GM21526 (cell line): ENCODE results near the gene CFAP45.

Experiments
- ATAC-seq: cut with Tn5 transposase; IDR thresholded peaks from one replicate; pipeline ENCODE4 v1.9.1; 2021; ENCODE audit warnings: moderate library complexity; ENCODE audit not compliant: unreplicated experiment, low FRiP score

Gene CFAP45

DNA sequence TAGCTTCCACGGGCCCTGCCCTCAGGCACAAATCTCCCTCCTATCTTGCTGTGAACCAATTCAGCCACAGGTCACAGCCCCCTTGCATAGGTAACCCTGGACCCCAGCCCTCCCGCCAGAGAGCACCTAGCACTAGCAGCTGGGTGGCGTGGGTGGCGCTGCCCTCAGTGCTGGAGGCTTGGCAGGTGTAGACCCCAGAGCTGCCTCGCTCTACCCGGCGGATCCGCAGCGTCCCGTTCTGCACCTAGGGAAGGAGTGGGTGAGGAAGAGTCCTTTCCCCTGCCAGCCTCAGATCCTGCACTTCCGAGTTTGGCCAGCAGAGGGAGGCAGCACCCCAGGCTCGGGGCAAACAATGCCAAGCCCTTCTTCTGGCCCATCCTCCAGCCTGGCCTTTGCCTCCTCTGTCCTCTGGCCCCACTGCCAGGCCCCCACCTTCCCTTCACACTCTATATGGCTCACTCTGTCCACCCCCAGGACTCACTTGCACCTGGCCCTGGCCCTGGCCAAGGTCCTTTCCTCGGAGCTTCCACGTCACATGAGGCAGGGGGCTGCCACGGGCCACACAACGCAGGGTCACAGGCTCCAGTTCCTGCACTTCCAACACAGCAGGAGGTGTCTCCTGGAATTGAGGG lies 36.4 kb upstream of the CFAP45 start:
- no peak for ATAC-seq

DNA sequence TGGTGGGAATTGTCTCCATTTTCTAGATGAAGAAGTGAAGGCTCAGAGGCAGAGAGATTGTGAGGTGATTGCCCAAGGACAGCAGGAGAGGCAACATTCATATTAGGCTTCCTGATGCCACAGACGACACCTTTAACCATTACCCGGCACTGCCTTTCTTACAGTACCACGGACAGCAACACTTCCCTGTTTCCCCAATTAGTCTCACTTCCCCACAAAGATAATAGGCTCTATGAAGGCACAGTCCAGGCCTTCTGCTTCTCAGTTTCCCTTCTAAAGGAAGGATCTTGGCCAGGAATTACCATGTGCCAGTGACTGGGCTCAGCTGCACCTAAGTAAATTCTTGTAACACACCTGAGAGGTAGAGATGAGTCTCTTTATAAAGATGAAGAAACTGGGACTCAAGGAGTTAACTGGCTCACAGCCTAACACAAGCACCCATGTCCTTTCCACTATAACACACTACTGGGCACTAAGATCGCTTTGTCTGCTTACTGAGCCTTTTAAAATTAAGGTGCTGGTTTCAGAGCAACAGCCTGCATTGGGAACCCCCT lies 35.8 kb upstream of the CFAP45 start:
- ATAC-seq, result no peak

DNA sequence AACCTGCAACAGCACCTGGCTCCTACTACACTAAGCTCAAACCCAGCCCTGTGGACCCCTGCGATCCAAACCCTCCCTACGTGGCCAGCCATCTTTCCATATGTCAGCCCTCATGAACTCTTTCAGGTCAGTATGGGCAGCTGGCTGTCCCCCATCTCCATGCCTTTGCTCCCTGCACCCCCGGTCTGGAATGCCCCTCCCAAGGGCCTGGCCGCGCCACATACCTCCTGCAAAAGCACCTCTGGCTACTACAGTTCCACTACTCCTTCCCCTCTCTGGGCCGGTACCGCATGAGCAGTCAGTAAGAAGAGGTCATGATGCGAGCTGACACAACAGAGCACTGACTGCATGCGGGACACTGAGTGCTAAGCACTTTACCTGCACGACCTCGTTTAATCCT lies 35.3 kb upstream of the CFAP45 start:
- ATAC-seq, result no peak

DNA sequence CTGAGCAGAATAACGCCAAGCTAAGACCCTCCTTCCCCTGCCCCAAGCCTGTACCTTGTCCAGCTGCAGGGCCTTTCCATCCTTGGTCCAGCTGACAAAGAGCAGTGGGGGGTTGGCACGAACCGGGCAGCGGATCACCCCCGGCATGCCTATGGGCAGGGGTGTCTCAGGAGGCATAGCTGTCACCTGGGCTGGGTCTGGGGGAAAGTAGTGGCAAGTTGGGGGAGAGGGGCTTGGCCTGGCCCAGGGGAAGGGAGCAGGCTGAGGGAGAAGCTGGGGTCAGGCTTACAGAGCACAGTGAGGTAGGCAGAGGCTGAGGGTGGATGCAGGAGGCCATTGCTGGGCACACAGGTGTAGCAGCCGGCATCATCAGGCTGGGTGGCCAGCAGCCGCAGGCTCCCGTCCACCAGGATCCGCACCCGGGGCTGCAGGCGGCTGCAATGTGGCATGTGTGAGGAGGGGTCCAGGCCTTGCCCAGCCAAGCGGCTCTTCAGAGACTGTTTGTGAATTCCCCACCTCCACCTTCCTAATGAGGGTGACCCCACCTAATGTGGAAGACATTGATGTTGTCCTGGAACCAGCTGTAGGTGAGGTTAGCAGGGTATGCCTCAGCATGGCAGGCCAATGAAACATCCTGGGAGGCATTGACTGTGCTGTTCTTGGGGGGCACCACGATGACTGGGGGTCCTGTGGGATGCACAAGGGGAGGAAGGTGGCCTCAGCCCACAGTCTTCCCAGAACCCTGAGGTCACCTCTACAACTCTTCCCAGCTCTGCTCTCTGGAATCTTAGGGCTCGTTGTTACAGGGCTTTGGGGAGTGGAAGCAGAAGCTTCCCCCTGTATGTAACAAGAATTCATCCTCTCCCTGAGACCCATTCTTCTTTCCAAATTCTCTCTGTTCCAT lies 34.4 kb upstream of the CFAP45 start:
- no peak for ATAC-seq

DNA sequence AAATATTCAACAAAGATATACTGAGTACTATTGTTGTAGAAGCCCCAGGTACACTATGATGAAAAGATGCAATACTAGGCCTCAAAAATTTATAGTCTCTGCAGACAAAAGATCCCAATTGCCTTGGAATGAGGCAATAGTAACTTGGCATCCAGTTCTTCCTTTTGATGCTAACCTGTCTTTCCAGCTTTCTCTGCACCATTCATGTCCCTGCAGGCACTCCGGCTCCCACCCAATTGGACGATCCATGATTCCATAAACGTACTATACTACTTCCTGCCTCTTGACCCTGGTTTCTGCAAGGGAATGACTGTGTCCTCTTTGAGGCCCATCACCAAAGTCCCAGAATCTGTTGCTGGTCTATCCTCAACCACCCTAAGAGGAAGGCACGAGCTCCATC lies 33.4 kb upstream of the CFAP45 start:
- no peak for ATAC-seq

DNA sequence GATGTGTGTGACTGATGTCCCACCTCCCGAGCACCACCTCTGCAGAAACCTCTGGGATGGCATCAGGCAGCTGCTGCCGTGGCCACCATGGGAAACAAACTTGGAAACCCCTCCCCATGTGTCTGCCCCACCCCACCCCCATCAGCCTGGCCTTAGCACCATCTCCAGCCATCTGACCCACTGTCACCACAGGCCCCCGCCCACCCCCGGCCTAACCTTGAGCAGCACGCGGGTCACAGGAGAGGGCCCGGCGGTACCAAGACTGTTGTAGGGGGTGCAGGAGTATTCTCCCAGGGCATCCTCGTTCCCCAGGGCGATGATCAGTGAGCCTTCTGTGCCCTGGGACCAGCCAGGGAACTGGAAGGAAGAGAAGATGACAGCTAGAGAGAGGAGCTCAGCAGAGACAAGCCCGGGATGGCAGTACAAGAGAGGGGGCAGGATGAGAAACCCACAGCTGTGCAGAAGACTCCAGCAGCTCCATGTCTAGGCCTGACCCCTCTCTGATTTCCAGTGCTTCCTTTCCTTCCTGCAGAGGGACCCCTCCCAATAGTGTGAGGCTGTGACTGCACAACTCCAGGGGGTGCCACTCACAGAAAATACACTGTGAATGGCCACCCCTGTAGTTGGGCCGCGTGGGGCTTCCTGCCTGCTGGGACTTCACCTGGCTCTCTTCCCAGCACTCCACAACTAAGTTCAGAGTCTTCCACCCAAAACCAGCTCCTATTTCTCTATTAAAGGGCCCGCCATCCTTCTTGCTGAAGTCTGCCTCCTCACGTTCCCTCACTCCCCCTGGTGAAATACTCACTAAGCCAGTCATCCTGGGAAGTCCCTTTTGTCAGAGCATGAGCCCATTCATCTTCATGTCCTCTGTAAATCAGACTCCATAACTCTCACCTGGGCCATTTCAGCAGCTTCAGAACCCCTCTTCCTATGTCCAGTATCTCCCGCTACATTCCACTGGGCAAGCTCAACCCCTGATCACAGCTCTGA lies 32.6 kb upstream of the CFAP45 start:
- ATAC-seq, result no peak

DNA sequence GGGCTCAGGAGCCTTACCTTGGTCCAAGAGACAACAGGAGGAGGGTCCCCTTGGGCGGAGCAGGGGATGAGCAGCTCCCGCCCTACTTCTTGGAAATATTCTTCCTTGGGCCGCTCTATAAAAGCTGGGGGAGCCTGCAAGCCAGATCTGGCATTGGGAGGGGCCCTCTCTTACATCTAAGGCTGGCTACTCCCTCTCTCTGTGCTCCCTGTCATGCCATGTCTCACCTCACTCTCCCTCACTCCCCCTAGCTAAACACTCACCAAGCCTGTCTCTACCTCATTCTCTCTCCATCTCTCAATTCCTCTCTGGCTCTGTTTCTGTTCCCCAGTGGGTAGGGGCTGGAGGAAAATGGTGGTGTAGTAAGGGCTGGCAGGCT lies 31.8 kb upstream of the CFAP45 start:
- no peak for ATAC-seq

DNA sequence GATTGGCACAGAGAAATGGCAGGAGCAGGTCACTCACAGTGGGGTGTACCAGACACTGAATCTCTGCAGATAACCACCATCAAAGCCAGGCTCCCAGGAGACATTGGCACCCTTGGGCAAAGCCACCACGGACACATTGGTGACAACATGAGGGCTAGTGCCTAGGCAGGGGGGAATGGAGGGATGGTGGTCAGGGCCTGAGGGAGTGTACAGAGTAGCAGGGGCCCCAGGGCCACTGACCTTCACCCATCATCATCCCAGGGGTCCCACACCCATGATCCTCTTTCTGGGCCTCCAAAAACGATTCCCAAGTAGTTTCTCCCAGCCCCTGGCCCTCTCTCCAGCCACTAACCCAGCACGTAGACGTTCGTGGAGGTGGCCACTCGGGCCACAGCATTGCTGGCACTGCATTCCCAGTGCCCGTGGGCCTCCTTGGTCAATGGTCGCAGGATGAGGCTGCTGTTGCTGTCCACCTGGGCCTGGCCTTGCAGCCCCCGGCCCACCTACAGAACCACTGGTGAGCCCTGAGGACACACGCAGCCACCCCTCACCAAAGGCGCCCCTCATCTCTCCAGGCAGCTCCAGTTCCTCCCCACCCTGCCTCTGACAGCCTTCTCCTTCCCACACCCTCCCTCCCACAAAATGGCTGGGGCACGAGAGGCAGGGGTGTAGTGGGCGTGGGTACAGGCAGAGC lies 31.3 kb upstream of the CFAP45 start:
- ATAC-seq, result no peak

DNA sequence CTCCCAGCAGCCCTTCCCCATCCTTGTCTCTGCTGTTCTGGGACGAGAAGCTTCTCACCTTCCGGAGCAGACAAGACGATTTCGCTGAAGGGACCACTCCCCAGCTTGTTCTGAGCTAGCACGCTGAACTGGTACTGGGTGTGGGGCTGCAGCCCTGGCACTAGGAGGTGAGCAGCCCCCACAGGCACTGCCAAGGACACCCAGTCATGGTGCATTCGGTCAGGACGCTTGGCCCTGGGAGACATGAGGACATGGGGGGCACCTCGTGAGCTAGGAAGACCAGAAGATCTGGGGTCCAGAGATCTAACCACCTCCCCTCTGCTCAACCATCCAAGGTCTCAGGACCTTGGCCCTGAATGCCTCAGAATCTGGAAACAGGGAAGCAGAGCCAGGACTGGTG lies 30.7 kb upstream of the CFAP45 start:
- ATAC-seq, result no peak

DNA sequence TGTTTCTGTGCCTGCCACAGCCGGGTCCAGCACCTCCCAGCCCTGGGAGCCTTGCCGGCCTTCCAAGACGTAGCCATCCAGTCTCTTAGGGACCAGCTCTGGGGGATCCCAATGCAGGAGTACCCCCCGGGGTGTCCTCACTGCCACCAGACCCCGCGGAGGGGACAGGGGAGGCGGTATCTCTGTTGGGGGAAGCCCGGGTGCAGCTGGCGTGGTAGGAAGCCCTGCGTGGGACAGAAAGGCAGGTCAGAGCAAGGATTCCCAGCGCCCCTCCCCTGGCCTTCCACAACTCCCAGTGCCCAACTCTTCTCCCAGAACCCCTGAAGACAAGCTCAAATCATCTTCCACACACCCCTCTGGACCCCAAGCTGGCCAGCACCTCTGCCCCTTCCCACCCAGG lies 30.3 kb upstream of the CFAP45 start:
- no peak for ATAC-seq

DNA sequence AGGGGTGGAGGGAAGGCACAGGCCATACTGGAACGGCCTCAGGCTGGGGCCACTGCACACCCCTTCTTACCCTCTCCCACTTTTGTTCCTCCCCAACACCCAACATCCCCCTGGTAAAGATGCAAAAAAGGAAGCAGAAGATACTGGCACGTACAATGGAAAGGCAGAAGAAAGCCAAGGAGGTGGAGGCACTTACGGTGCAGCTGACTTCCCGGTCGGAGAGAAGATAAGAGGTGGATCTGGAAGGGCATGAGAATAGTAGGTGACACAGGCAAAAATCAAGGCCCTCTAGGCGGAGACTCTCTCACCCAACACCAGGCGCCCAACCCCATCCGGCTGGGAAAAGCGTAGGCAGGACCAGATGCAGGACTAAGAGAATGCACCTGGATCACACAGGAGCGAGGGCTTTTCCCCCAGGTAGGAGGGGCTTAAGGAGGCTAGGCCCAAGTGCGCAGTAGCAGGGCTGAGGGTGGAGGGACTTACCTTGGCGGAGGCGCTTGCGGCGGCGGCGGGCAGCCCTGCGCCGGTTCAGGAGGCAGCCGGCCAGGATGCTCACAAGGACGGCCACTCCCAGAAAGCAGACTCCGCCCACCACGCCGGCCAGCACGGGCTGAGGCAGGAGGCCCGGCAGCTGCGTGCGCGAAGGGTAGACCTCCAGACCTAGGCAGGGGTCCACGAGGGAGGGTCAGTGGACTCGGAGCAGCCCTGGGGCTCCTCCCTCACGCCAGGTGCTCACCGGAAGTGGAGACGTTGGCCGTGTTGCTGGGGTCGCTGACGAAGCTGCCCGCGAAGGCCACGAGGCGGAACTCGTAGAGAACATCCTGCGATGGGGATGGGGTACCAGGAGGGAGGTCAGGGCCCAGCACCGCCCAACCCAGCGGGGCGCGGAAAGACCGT lies 29.4 kb upstream of the CFAP45 start:
- no peak for ATAC-seq

DNA sequence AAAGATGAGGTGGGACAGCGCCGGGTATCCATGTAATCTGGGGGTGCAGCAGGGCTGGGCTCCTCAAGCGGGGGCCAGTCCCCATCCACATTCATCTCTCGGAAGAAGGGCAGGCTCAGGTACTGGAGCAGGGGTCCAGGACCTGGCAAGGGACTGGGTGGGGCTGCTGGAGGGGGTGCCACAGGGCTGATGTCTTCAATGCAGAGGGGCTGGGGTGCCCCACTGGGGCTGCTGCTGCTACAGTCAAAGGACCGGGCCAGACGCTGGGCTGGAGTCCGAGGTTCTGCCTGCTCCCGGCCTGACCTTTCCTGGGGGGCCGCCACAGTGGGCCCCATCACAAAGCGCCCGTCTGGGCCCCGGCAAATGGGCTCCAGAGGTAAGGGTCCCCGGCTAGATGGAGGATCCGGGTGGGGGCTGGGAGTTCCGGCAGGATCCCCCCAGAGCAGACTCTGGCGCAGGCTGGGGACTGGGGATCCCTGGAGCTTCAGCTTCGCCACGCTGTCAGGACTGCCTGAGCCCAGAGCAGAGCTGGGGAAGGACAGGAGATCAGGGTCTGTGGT lies 28.6 kb upstream of the CFAP45 start:
- ATAC-seq, result no peak

DNA sequence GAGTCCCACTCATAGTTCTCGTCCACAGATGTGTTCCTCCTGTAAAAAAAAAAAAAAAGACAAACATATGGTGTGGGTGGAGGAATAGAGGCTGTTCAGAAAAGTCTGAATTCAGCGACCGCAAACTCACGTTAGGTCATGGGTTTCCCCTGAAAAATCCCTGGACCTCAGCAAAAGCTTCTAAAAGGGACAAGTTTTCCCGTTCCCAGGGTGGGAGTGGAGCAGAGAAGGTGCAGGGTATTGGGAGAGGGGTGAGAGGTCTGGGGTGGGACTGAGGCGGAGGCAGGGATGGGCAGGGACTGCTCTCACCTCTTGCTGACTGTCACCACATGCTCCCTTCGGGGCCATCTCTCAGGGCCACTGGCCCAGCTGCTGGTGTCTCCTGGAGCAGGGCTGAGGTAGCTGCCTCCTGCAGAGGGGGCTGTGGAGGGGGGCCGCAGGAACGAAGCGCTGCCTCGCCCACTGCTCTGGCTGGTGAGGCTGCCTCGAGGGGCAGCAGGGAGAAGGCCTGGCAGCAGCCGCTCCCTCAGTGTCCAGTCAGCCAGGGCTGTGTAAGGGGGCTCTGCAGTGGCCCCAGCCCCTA lies 28.0 kb upstream of the CFAP45 start:
- ATAC-seq, result no peak

DNA sequence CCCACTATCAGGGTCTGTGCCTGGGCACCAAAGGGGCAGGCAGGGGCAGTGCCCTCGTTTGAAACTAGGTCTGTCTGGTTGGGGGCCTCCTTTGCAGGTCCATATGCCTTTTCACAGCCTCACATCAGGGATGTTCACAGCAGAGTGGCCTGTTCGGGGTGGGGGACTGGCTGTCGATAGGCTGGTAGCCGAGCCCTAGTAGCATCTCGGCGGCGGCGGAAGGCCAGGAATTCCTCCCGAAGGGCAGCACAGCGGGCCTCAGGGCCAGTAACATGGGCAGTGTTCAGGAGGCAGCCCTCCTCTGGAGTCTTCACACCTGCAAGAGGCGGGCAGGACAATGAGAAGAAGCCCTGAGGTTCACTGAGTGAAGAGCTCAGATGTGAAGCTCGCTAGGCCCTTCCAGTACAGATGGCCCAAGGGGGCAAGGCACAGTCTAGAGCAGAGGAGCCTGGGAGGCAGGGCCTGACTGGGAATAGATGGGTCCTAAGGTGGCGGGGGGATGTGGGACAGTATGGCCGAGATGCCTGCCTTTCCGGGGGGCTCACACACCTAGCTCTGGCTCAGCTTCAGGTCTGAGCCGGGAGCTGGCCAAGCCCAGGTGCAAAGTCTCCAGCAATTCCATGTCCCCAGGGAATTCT lies 27.4 kb upstream of the CFAP45 start:
- no peak for ATAC-seq

DNA sequence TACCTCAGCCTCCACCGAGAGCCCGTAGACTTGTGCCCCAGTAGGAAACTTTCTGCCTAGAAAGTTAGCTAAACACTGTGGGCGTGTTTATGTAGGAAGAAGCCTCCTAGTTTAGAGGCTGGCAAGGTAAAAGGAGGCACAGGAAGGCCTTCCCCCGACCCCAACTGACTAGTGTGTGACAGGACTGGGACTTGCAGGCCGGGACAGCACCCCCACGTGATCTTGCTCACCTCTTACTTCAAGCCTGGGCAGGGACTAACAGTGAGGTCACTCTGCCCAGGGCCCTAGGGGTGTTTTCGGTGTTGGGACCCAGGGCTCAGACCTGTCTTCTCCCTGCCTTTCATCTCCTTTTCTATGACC lies 25.7 kb upstream of the CFAP45 start:
- peak; percentile 0 for ATAC-seq

DNA sequence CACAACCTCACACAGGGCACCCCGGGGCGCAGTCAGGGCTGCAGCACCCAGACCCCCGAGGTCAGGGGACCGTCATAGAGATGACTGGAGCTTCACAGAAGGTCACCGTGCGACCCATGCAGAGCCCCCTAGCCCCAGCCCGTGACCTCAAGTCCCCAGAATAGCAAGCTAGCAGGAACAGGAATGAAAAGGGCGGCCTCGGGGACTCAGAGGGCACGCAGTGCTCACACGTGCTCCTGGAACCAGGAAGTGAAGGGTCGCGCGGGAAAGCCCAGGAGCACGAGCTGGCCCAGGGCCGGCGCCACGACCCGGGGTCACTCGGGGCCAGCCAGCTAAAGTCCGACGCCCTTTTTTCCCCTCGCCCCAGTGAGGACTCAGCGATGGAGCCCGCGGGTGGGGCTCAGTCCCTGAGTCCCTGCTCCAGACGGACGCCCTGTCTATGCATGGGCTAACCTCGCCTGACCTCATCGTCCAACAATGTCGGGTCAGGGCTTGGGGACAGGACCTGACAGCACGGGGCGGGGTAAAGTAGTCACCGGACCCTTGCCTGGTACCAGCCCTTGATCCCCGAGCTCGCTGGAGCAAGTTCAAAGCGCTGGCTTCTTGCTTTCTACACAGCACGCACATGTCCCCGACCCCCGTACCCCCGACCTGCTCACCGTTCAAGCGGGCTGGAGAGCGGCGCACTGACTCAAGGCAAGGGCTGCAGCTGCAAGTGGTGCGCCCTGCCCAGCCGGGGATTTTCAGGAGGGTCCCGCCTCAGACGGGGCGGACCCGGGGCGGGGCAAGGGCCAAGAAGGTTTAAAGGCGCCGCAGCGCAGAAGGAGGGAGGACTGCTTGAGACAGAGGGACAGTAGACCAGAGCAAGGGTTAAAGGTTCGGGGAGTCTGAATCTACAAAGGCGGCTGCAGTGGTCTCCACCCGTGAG lies 25.1 kb upstream of the CFAP45 start, which contains the start of gene TAGLN2:
TAGLN2 (minus strand) TSS at position 717 of the 928 bp plus-strand sequence. CDS start 4,998 bp downstream, outside the sequence.
- ATAC-seq, result peak; percentile 60
